SK-N-SH (cell line): Measurements from ENCODE around the gene BCL2L13. TPM values are rescaled to one million over a fixed set of nuclear protein-coding genes. Genes with fewer than 3 reads are reported as not detected.

ENCODE experiments used
- CTCF ChIA-PET: fragments of 300-600, 350-600 bp; formaldehyde crosslinking; extraction: SDS; loops from one replicate; lab custom pipeline; 2021; lab: Yijun Ruan, JAX
- POLR2A ChIA-PET: fragments of 350-600 bp; sonication (Branson Sonifier 250); formaldehyde crosslinking; extraction: SDS; loops from one replicate; lab custom pipeline; 2020; ENCODE audit warnings: antibody characterized with exemption, inconsistent platforms; lab: Yijun Ruan, JAX
- DNase-seq: peaks from one replicate; pipeline ENCODE4 v3.0.0; 2012
- H2AFZ ChIP-seq: fragments of 200-600 bp; sonication (generic); 2 replicates; pipeline ENCODE4 v1.8.1; 2016; ENCODE audit warnings: antibody characterized with exemption, mild to moderate bottlenecking, low read depth
- H3F3A ChIP-seq: fragments of 200-600 bp; sonication (generic); replicated peaks from 2 replicates; pipeline ENCODE3; 2016; ENCODE audit warnings: antibody characterized with exemption, mild to moderate bottlenecking; ENCODE audit not compliant: insufficient read depth
- H3K27ac ChIP-seq, 2 experiments: fragments of 200-500 bp in 1 of 2; fragments of 200-600 bp in 1 of 2; sonication (Bioruptor generic) in 1 of 2; sonication (generic), shearing (Covaris generic) in 1 of 2; 2 replicates each; pipeline versions ENCODE4 v1.5.1 to v1.6.1; 2014 to 2016; ENCODE audit warnings: low read depth in 2 of 2, inconsistent platforms in 1 of 2, low read length in 1 of 2, mild to moderate bottlenecking in 1 of 2, mixed read lengths in 1 of 2
- H3K27me3 ChIP-seq: fragments of 200-600 bp; sonication (generic), shearing (Covaris generic); 2 replicates; pipeline ENCODE4 v1.6.1; 2016; ENCODE audit warnings: mixed run types; ENCODE audit not compliant: insufficient read depth
- H3K36me3 ChIP-seq, 2 experiments: fragments of 200-500 bp in 1 of 2; fragments of 200-600 bp in 1 of 2; sonication (Bioruptor generic) in 1 of 2; sonication (generic) in 1 of 2; replicated peaks in 1 of 2; 2 replicates each; pipeline versions ENCODE3 to v1.5.1; 2014 to 2016; ENCODE audit warnings: low read length in 1 of 2, mild to moderate bottlenecking in 1 of 2; ENCODE audit not compliant: insufficient read depth in 2 of 2, control insufficient read depth in 1 of 2
- H3K4me1 ChIP-seq, 2 experiments: fragments of 200-500 bp in 1 of 2; fragments of 200-600 bp in 1 of 2; sonication (Bioruptor generic) in 1 of 2; sonication (generic), shearing (Covaris generic) in 1 of 2; 2 replicates each; pipeline versions ENCODE4 v1.5.1 to v1.6.1; 2014 to 2016; ENCODE audit warnings: low read depth in 1 of 2, low read length in 1 of 2, mixed run types in 1 of 2; ENCODE audit not compliant: insufficient read depth in 2 of 2, control insufficient read depth in 1 of 2
- H3K4me2 ChIP-seq: fragments of 200-600 bp; sonication (generic), shearing (Covaris generic); 2 replicates; pipeline ENCODE4 v1.6.1; 2017; ENCODE audit warnings: mixed run types
- H3K4me3 ChIP-seq, 2 experiments: fragments of 200-500 bp in 1 of 2; fragments of 200-600 bp in 1 of 2; sonication (Bioruptor generic) in 1 of 2; sonication (generic), shearing (Covaris generic) in 1 of 2; 2 replicates each; pipeline versions ENCODE4 v1.5.1 to v1.8.1; 2014 to 2016; ENCODE audit warnings: low read depth in 2 of 2, inconsistent platforms in 1 of 2, low read length in 1 of 2, mild to moderate bottlenecking in 1 of 2, mixed read lengths in 1 of 2, moderate library complexity in 1 of 2
- H3K79me2 ChIP-seq: fragments of 200-600 bp; sonication (generic); 2 replicates; pipeline ENCODE4 v1.8.1; 2017; ENCODE audit warnings: mild to moderate bottlenecking; ENCODE audit not compliant: insufficient read depth
- H3K9ac ChIP-seq: fragments of 200-600 bp; sonication (generic); 2 replicates; pipeline ENCODE4 v1.6.1; 2017; ENCODE audit warnings: mixed run types
- H3K9me2 ChIP-seq: fragments of 200-600 bp; sonication (generic); 2 replicates; pipeline ENCODE4 v1.6.1; 2017; ENCODE audit warnings: mixed run types
- H3K9me3 ChIP-seq: fragments of 200-600 bp; sonication (generic); 2 replicates; pipeline ENCODE4 v1.6.1; 2017; ENCODE audit warnings: mixed run types, mild to moderate bottlenecking, moderate library complexity
- H4K20me1 ChIP-seq: fragments of 200-600 bp; sonication (generic); 2 replicates; pipeline ENCODE4 v1.6.1; 2017; ENCODE audit warnings: mild to moderate bottlenecking, mixed run types; ENCODE audit not compliant: insufficient read depth
- EZH2phosphoT487 ChIP-seq: fragments of 200-600 bp; sonication (generic); IDR thresholded peaks from 2 replicates; pipeline ENCODE4 v1.6.1; 2017; ENCODE audit warnings: low read depth, mixed run types, mild to moderate bottlenecking, antibody characterized with exemption, moderate library complexity, borderline replicate concordance
- FOXJ3 ChIP-seq: sonication (generic); formaldehyde crosslinking; IDR thresholded peaks from 2 replicates; pipeline ENCODE4 v1.5.1; 2020; ENCODE audit warnings: mild to moderate bottlenecking, missing genetic modification reagents
- GATA2 ChIP-seq: sonication (generic); formaldehyde crosslinking; IDR thresholded peaks from 2 replicates; pipeline ENCODE4 v1.5.0; 2020; ENCODE audit warnings: mild to moderate bottlenecking, missing genetic modification reagents
- MXI1 ChIP-seq: IDR thresholded peaks from 2 replicates; pipeline ENCODE4 v1.6.1; 2012; ENCODE audit warnings: mild to moderate bottlenecking, low read depth, low read length, improper control_type of control experiment
- NFIC ChIP-seq: IDR thresholded peaks from 2 replicates; pipeline ENCODE4 v1.4.0; 2012; ENCODE audit warnings: borderline replicate concordance
- NRF1 ChIP-seq: IDR thresholded peaks from 2 replicates; pipeline ENCODE4 v1.6.1; 2012; ENCODE audit warnings: low read depth, mild to moderate bottlenecking, low read length
- RAD21 ChIP-seq: IDR thresholded peaks from 2 replicates; pipeline ENCODE4 v1.6.1; 2012; ENCODE audit warnings: mild to moderate bottlenecking, low read length
- TAF1 ChIP-seq: IDR thresholded peaks from 2 replicates; pipeline ENCODE4 v1.6.1; 2012; ENCODE audit warnings: low read depth, mild to moderate bottlenecking, low read length, moderate library complexity, borderline replicate concordance
- YY1 ChIP-seq: IDR thresholded peaks from 2 replicates; pipeline ENCODE4 v1.4.0; 2012; ENCODE audit warnings: low read depth, mild to moderate bottlenecking
- WGBS: methylation state at CpG from one replicate; pipeline ENCODE4 v1.1.6; 2017; ENCODE audit warnings: low lambda C conversion rate; 5-methylcytosine and 5-hydroxymethylcytosine counted together
- polyA plus RNA-seq, 3 experiments: library from polyadenylated mRNA; depleted of rRNA; stranded (reverse); fragments of >200 nt; gene quantifications; 2 replicates each; pipeline ENCODE4 v1.2.3, GENCODE V29; 2012
- TF ChIP-seq, protein P1 (sequence below): fragments of 150-350 bp; IDR thresholded peaks from 2 replicates; pipeline ENCODE4 v1.6.1; 2017; ENCODE audit warnings: antibody characterized with exemption, low read length, low read depth, borderline replicate concordance

Gene BCL2L13
- polyA plus RNA-seq, 1 of the 3 experiments (the other 2 are of a cell fraction) = 37.1 TPM

DNA sequence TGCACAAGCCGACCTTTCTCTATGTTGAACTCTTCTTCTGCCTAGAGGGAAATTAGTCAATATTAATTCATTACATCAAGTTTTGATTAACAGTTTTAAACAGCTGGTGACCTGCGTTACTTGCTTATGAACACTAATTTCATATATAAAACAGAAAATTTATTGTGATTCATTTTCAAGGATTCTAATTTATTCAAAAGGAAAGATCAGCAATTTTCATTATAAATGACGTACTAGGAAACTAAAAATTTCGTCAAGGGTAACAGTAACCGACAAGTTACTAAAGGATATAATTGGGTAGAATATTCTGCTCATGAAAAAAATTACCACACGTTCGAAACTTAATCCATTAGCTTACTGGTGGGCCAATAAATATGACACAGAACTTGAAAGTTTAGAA lies 25.3 kb upstream of the BCL2L13 start:
- Histone ChIP-seq H3K79me2 (peaks cover 57% of the 10 kb centered on the region), H3K4me2 (no peak overlapping the region), H4K20me1 (no peaks in the 10 kb centered on the region), H3K4me1 (no peaks in the 10 kb centered on the region), H2AFZ (no peak overlapping the region), H3K9me3 (no peaks in the 10 kb centered on the region), H3F3A (no peaks in the 10 kb centered on the region), H3K9ac (no peak overlapping the region), H3K27ac (no peak overlapping the region), H3K4me3 (no peak overlapping the region), H3K27me3 (no peaks in the 10 kb centered on the region), H3K9me2 (no peaks in the 10 kb centered on the region), H3K36me3 (peaks cover 41 to 54% of the 10 kb centered on the region in 2 experiments)
- WGBS = 88% methylated on average over 7 of the region's 7 CpGs
- no peak for DNase-seq
- ChIA-PET POLR2A (no interaction called here), CTCF (interaction anchor here (1.7 kb wide), 1 partner anchor 55 kb away, joined by 3 read pairs; no protein-coding TSS in a partner anchor)
- no peak for TF ChIP-seq TAF1
- no peak for TF ChIP-seq NFIC

DNA sequence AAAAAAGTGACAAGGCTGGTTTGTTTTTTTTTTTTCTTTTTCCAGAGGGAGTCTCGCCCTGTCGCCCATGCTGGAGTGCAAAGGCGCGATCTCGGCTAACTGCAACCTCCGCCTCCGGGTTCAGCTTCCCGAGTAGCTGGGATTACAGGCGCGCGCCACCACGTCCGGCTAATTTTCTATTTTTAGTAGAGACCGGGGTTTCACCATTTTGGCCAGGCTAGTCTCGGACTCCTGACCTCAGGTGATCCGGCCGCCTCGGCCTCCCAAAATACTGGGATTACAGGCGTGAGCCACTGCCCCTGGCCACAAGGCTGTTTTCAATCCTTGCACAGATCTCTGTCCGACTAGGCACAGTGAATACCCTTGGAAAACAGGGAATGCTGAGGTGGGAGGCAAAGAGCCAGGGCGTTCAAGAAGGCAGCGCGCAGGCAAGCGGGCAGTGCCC lies 10.6 kb upstream of the BCL2L13 start:
- Histone ChIP-seq H3K4me2 (peak overlapping the region; percentile 91), H3K4me1 (peaks cover 0 to 13% of the 10 kb centered on the region in 2 experiments; a peak in 1 of 4 replicates), H4K20me1 (peaks cover 24% of the 10 kb centered on the region), H3K27ac (peak overlapping the region; percentile 66 to 89; a peak in 2 of 4 replicates), H3K36me3 (peaks cover 2 to 16% of the 10 kb centered on the region in 2 experiments), H3K9me2 (no peaks in the 10 kb centered on the region), H3K9ac (peak overlapping the region; percentile 98), H3K79me2 (peaks cover 74% of the 10 kb centered on the region), H2AFZ (peak overlapping the region; percentile 75; the same call in 1 of the 2 replicates), H3K27me3 (no peaks in the 10 kb centered on the region), H3F3A (peaks cover 19% of the 10 kb centered on the region), H3K9me3 (no peaks in the 10 kb centered on the region), H3K4me3 (peak overlapping the region; percentile 73 to 98)
- TF ChIP-seq, protein P1, sequence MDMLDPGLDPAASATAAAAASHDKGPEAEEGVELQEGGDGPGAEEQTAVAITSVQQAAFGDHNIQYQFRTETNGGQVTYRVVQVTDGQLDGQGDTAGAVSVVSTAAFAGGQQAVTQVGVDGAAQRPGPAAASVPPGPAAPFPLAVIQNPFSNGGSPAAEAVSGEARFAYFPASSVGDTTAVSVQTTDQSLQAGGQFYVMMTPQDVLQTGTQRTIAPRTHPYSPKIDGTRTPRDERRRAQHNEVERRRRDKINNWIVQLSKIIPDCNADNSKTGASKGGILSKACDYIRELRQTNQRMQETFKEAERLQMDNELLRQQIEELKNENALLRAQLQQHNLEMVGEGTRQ = no peak
- TF ChIP-seq GATA2 (CRISPR knock-in tag) (no peak), MXI1 (no peak), NFIC (no peak), NRF1 (no peak), FOXJ3 (CRISPR knock-in tag) (no peak), RAD21 (no peak), YY1 (no peak), EZH2phosphoT487 (no peak)
- POLR2A ChIA-PET = no interaction called here
- CTCF ChIA-PET = interaction anchor here (0.7 kb wide), 1 partner anchor 63 kb away, joined by 3 read pairs; no protein-coding TSS in a partner anchor
- WGBS = 7% methylated on average over 20 of the region's 24 CpGs
- no peak for DNase-seq
